GM12892 (cell line): ENCODE measurements around the gene TRIM73.
"Not testable (repeated sequence)": the region's sequence is repeated elsewhere in the genome, so short reads cannot be mapped to it uniquely, and the experiment has no call there.

Experiments
- POLR2A ChIP-seq: IDR thresholded peaks from 2 replicates; pipeline ENCODE4 v1.6.1; 2011; ENCODE audit warnings: low read depth, low read length, control low read depth
- POLR2AphosphoS5 ChIP-seq: IDR thresholded peaks from 2 replicates; pipeline ENCODE4 v1.6.1; 2011; ENCODE audit warnings: low read depth, low read length, control low read depth
- TAF1 ChIP-seq: IDR thresholded peaks from 2 replicates; pipeline ENCODE4 v1.6.1; 2011; ENCODE audit warnings: low read depth, mild to moderate bottlenecking, control low read depth, low read length, borderline replicate concordance

DNA sequence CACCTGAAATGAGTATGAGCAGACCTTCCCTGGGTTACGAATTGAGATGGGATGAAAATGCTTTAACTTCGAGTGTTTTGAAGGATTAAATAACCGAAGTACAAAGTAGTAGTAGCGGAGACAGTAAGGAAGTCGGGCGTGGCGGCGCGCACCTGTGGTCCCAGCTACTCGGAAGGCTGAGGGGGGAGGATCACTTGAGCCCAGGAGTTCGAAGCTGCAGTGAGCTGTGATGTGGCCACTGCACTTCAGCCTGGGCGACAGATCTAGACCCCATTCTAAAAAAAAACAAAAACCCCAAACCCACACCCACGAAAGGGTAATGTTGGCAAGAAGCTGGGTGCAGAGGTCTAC, 15.4 kb downstream of the TRIM73 start:
- not testable (repeated sequence) for TF ChIP-seq POLR2A, POLR2AphosphoS5, TAF1
